ENCODE data around the gene VSIG10L2.

The VSIG10L2 gene

GRCh38 chr11:125987066-125987641 is 41.3 kb downstream of the VSIG10L2 start:
- no peak overlapping the region for H3K4me3 ChIP-seq (ENCODE audit: low read depth, low read length)
- peaks cover 0 to 39% of the 10 kb centered on the region in 2 experiments for H3K36me3 ChIP-seq (ENCODE audit: control insufficient read depth in 2 of 2, insufficient read depth in 1 of 2, low read length in 2 of 2)
- H3K27ac ChIP-seq (ENCODE audit: extremely low read depth, low read depth, low read length), result no peak overlapping the region
- CTCF ChIA-PET, result interaction anchor here (0.6 to 1.6 kb wide), 4 partner anchors 45 to 192 kb away, joined by 3 to 4 read pairs (median 3); no protein-coding TSS in a partner anchor
- TF ChIP-seq, protein P1, sequence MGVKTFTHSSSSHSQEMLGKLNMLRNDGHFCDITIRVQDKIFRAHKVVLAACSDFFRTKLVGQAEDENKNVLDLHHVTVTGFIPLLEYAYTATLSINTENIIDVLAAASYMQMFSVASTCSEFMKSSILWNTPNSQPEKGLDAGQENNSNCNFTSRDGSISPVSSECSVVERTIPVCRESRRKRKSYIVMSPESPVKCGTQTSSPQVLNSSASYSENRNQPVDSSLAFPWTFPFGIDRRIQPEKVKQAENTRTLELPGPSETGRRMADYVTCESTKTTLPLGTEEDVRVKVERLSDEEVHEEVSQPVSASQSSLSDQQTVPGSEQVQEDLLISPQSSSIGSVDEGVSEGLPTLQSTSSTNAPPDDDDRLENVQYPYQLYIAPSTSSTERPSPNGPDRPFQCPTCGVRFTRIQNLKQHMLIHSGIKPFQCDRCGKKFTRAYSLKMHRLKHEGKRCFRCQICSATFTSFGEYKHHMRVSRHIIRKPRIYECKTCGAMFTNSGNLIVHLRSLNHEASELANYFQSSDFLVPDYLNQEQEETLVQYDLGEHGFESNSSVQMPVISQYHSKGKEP (tag by site-specific recombination; IDR thresholded peaks at IDR 0.05), result no peak
- TF ChIP-seq, protein P2, sequence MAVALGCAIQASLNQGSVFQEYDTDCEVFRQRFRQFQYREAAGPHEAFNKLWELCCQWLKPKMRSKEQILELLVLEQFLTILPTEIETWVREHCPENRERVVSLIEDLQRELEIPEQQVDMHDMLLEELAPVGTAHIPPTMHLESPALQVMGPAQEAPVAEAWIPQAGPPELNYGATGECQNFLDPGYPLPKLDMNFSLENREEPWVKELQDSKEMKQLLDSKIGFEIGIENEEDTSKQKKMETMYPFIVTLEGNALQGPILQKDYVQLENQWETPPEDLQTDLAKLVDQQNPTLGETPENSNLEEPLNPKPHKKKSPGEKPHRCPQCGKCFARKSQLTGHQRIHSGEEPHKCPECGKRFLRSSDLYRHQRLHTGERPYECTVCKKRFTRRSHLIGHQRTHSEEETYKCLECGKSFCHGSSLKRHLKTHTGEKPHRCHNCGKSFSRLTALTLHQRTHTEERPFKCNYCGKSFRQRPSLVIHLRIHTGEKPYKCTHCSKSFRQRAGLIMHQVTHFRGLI (tag by site-specific recombination; IDR thresholded peaks at IDR 0.05), result no peak
- TF ChIP-seq ZNF132 (tag by site-specific recombination; IDR thresholded peaks at IDR 0.05; ENCODE audit: borderline replicate concordance) (no peak), ZNF830 (tag by site-specific recombination; IDR thresholded peaks at IDR 0.05; ENCODE audit: low read depth) (no peak), ZNF175 (tag by site-specific recombination; IDR thresholded peaks at IDR 0.05) (no peak), ZSCAN18 (tag by site-specific recombination; IDR thresholded peaks at IDR 0.05) (no peak), KLF8 (tag by site-specific recombination; IDR thresholded peaks at IDR 0.05) (no peak), SETDB1 (IDR thresholded peaks at IDR 0.05; ENCODE audit: insufficient read length, low read length) (no peak), ZNF521 (tag by site-specific recombination; IDR thresholded peaks at IDR 0.05) (no peak), ZNF23 (tag by site-specific recombination; IDR thresholded peaks at IDR 0.05; ENCODE audit: borderline replicate concordance) (no peak), ZNF157 (tag by site-specific recombination; IDR thresholded peaks at IDR 0.05) (no peak), ZFP41 (tag by site-specific recombination; IDR thresholded peaks at IDR 0.05; ENCODE audit: borderline replicate concordance) (no peak), WT1 (tag by site-specific recombination; IDR thresholded peaks at IDR 0.05) (no peak), GLI4 (tag by site-specific recombination; IDR thresholded peaks at IDR 0.05) (no peak)
- TF ChIP-seq, protein P3, sequence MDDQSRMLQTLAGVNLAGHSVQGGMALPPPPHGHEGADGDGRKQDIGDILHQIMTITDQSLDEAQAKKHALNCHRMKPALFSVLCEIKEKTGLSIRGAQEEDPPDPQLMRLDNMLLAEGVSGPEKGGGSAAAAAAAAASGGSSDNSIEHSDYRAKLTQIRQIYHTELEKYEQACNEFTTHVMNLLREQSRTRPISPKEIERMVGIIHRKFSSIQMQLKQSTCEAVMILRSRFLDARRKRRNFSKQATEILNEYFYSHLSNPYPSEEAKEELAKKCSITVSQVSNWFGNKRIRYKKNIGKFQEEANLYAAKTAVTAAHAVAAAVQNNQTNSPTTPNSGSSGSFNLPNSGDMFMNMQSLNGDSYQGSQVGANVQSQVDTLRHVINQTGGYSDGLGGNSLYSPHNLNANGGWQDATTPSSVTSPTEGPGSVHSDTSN (CRISPR knock-in tag; IDR thresholded peaks at IDR 0.05), result no peak
- TF ChIP-seq, protein P4, sequence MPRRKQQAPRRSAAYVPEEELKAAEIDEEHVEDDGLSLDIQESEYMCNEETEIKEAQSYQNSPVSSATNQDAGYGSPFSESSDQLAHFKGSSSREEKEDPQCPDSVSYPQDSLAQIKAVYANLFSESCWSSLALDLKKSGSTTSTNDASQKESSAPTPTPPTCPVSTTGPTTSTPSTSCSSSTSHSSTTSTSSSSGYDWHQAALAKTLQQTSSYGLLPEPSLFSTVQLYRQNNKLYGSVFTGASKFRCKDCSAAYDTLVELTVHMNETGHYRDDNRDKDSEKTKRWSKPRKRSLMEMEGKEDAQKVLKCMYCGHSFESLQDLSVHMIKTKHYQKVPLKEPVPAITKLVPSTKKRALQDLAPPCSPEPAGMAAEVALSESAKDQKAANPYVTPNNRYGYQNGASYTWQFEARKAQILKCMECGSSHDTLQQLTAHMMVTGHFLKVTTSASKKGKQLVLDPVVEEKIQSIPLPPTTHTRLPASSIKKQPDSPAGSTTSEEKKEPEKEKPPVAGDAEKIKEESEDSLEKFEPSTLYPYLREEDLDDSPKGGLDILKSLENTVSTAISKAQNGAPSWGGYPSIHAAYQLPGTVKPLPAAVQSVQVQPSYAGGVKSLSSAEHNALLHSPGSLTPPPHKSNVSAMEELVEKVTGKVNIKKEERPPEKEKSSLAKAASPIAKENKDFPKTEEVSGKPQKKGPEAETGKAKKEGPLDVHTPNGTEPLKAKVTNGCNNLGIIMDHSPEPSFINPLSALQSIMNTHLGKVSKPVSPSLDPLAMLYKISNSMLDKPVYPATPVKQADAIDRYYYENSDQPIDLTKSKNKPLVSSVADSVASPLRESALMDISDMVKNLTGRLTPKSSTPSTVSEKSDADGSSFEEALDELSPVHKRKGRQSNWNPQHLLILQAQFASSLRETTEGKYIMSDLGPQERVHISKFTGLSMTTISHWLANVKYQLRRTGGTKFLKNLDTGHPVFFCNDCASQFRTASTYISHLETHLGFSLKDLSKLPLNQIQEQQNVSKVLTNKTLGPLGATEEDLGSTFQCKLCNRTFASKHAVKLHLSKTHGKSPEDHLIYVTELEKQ (tag by site-specific recombination; IDR thresholded peaks at IDR 0.05; ENCODE audit: borderline replicate concordance), result no peak
- peaks cover 3% of the 10 kb centered on the region; the same call in 1 of the 2 replicates for H3K4me1 ChIP-seq (ENCODE audit: control insufficient read depth, insufficient read depth, low read length)
- no peaks in the 10 kb centered on the region for H3K9me3 ChIP-seq (ENCODE audit: control insufficient read depth, insufficient read depth, low read depth, low read length)
- POLR2A ChIA-PET, result no interaction called here
